ENCODE results near the gene ARL14EP.

ARL14EP gene

GRCh38 chr11:30365793-30366517 lies 43.1 kb downstream of the ARL14EP start:
- Histone ChIP-seq H3K4me2 (ENCODE audit: low read length) (no peak overlapping the region), H3K9me2 (ENCODE audit: low read depth, low read length) (no peaks in the 10 kb centered on the region), H3F3A (ENCODE audit: insufficient read depth, low read length) (no peaks in the 10 kb centered on the region), H4K20me1 (ENCODE audit: insufficient read depth, low read length) (no peaks in the 10 kb centered on the region), H2AFZ (ENCODE audit: low read length) (no peak overlapping the region), H3K36me3 (ENCODE audit: insufficient read depth, low read length) (no peaks in the 10 kb centered on the region), H3K4me1 (ENCODE audit: insufficient read depth, low read length, severe bottlenecking) (no peaks in the 10 kb centered on the region), H3K9me3 (ENCODE audit: low read length) (no peaks in the 10 kb centered on the region), H3K27me3 (ENCODE audit: insufficient read depth, low read length) (no peaks in the 10 kb centered on the region), H3K79me2 (ENCODE audit: insufficient read depth, low read length) (no peaks in the 10 kb centered on the region), H3K4me3 (ENCODE audit: low read depth, low read length, poor library complexity, severe bottlenecking) (no peak overlapping the region), H3K27ac (ENCODE audit: low read depth, low read length, poor library complexity, severe bottlenecking) (no peak overlapping the region), H3K9ac (ENCODE audit: low read length) (no peak overlapping the region)
- TF ChIP-seq CTCF (IDR thresholded peaks at IDR 0.05; ENCODE audit: low read length) = no peak
- no peak for TF ChIP-seq EZH2 (IDR thresholded peaks at IDR 0.05; ENCODE audit: borderline replicate concordance, low read length)

GRCh38 chr11:30368394-30368793 lies 45.5 kb downstream of the ARL14EP start:
- no peak overlapping the region for H3K27ac ChIP-seq (ENCODE audit: low read depth, low read length, poor library complexity, severe bottlenecking)
- H3K9me2 ChIP-seq (ENCODE audit: low read depth, low read length) = no peaks in the 10 kb centered on the region
- H3K9ac ChIP-seq (ENCODE audit: low read length) = no peak overlapping the region
- H3K4me2 ChIP-seq (ENCODE audit: low read length) = no peak overlapping the region
- H3K79me2 ChIP-seq (ENCODE audit: insufficient read depth, low read length) = no peaks in the 10 kb centered on the region
- H3K4me1 ChIP-seq (ENCODE audit: insufficient read depth, low read length, severe bottlenecking) = no peaks in the 10 kb centered on the region
- H3K27me3 ChIP-seq (ENCODE audit: insufficient read depth, low read length) = no peaks in the 10 kb centered on the region
- no peaks in the 10 kb centered on the region for H4K20me1 ChIP-seq (ENCODE audit: insufficient read depth, low read length)
- TF ChIP-seq CTCF (IDR thresholded peaks at IDR 0.05; ENCODE audit: low read length) (no peak), EZH2 (IDR thresholded peaks at IDR 0.05; ENCODE audit: borderline replicate concordance, low read length) (no peak)
- no peaks in the 10 kb centered on the region for H3F3A ChIP-seq (ENCODE audit: insufficient read depth, low read length)
- no peaks in the 10 kb centered on the region for H3K9me3 ChIP-seq (ENCODE audit: low read length)
- no peaks in the 10 kb centered on the region for H3K36me3 ChIP-seq (ENCODE audit: insufficient read depth, low read length)
- H2AFZ ChIP-seq (ENCODE audit: low read length) = no peak overlapping the region
- no peak overlapping the region for H3K4me3 ChIP-seq (ENCODE audit: low read depth, low read length, poor library complexity, severe bottlenecking)

GRCh38 chr11:30370164-30370563 lies 47.3 kb downstream of the ARL14EP start:
- H3K36me3 ChIP-seq (ENCODE audit: insufficient read depth, low read length) = no peaks in the 10 kb centered on the region
- H3F3A ChIP-seq (ENCODE audit: insufficient read depth, low read length) = no peaks in the 10 kb centered on the region
- H3K4me1 ChIP-seq (ENCODE audit: insufficient read depth, low read length, severe bottlenecking) = no peaks in the 10 kb centered on the region
- no peaks in the 10 kb centered on the region for H4K20me1 ChIP-seq (ENCODE audit: insufficient read depth, low read length)
- no peaks in the 10 kb centered on the region for H3K79me2 ChIP-seq (ENCODE audit: insufficient read depth, low read length)
- H3K9me2 ChIP-seq (ENCODE audit: low read depth, low read length) = no peaks in the 10 kb centered on the region
- H3K27me3 ChIP-seq (ENCODE audit: insufficient read depth, low read length) = no peaks in the 10 kb centered on the region
- no peak overlapping the region for H3K27ac ChIP-seq (ENCODE audit: low read depth, low read length, poor library complexity, severe bottlenecking)
- no peak overlapping the region for H3K9ac ChIP-seq (ENCODE audit: low read length)
- no peak overlapping the region for H2AFZ ChIP-seq (ENCODE audit: low read length)
- H3K9me3 ChIP-seq (ENCODE audit: low read length) = no peaks in the 10 kb centered on the region
- H3K4me2 ChIP-seq (ENCODE audit: low read length) = no peak overlapping the region
- no peak overlapping the region for H3K4me3 ChIP-seq (ENCODE audit: low read depth, low read length, poor library complexity, severe bottlenecking)
- no peak for TF ChIP-seq EZH2 (IDR thresholded peaks at IDR 0.05; ENCODE audit: borderline replicate concordance, low read length)
- no peak for TF ChIP-seq CTCF (IDR thresholded peaks at IDR 0.05; ENCODE audit: low read length)

Measured in OCI-LY1 (cell line).